Measurements from ENCODE around the gene PITPNM1.

Gene PITPNM1

GRCh38 chr11:67465189-67465510, 40.0 kb downstream of the PITPNM1 start:
- peak overlapping the region; percentile 81 for H3K4me3 ChIP-seq (ENCODE audit: low read length)
- TF ChIP-seq ZNF274 (IDR thresholded peaks at IDR 0.05; ENCODE audit: low read depth, low read length), result no peak

- no peak for TF ChIP-seq ZNF274 (IDR thresholded peaks at IDR 0.05; ENCODE audit: low read depth, low read length)
- peak overlapping the region; percentile 81 for H3K4me3 ChIP-seq (ENCODE audit: low read length)
Observed at GRCh38 chr11:67464411-67465188, 40.6 kb downstream of the PITPNM1 start.

- TF ChIP-seq ZNF274 (IDR thresholded peaks at IDR 0.05; ENCODE audit: low read depth, low read length), result no peak
- H3K4me3 ChIP-seq (ENCODE audit: low read length), result peak overlapping the region; percentile 37; the same call in 1 of the 2 replicates
Observed at GRCh38 chr11:67463680-67464410, 41.3 kb downstream of the PITPNM1 start.

- H3K4me3 ChIP-seq (ENCODE audit: low read length), result no peak overlapping the region
- no peak for TF ChIP-seq ZNF274 (IDR thresholded peaks at IDR 0.05; ENCODE audit: low read depth, low read length)
Observed at GRCh38 chr11:67463186-67463585, 42.0 kb downstream of the PITPNM1 start.

GRCh38 chr11:67458266-67458665, 46.9 kb downstream of the PITPNM1 start:
- H3K4me3 ChIP-seq (ENCODE audit: low read length), result no peak overlapping the region

GRCh38 chr11:67457453-67457852, 47.7 kb downstream of the PITPNM1 start:
- H3K4me3 ChIP-seq (ENCODE audit: low read length), result no peak overlapping the region
- TF ChIP-seq ZNF274 (IDR thresholded peaks at IDR 0.05; ENCODE audit: low read depth, low read length), result no peak

More at GRCh38 chr11:67458266-67458665, 46.9 kb downstream of the PITPNM1 start:
- TF ChIP-seq ZNF274 (IDR thresholded peaks at IDR 0.05; ENCODE audit: low read depth, low read length), result no peak

- TF ChIP-seq ZNF274 (IDR thresholded peaks at IDR 0.05; ENCODE audit: low read depth, low read length), result no peak
- no peak overlapping the region for H3K4me3 ChIP-seq (ENCODE audit: low read length)
Observed at GRCh38 chr11:67456068-67456705, 49.0 kb downstream of the PITPNM1 start.

GRCh38 chr11:67455054-67455453, 50.1 kb downstream of the PITPNM1 start, which contains the start of gene CABP4:
Gene CABP4 (plus strand): TSS chr11:67455354. CDS start chr11:67455424, 70 bp downstream.
- no peak for TF ChIP-seq ZNF274 (IDR thresholded peaks at IDR 0.05; ENCODE audit: low read depth, low read length)
- H3K4me3 ChIP-seq (ENCODE audit: low read length), result no peak within 1 kb of the TSS

- TF ChIP-seq ZNF274 (IDR thresholded peaks at IDR 0.05; ENCODE audit: low read depth, low read length), result no peak
- no peak overlapping the region for H3K4me3 ChIP-seq (ENCODE audit: low read length)
Observed at GRCh38 chr11:67453816-67454732, 51.1 kb downstream of the PITPNM1 start.

GRCh38 chr11:67452141-67452952, 52.8 kb downstream of the PITPNM1 start, which contains the start of gene GPR152:
Gene GPR152 (minus strand): TSS chr11:67452729. CDS start chr11:67452724, 5 bp downstream.
- no peak within 1 kb of the TSS for H3K4me3 ChIP-seq (ENCODE audit: low read length)
- no peak for TF ChIP-seq ZNF274 (IDR thresholded peaks at IDR 0.05; ENCODE audit: low read depth, low read length)

GRCh38 chr11:67451658-67451976, 53.5 kb downstream of the PITPNM1 start:
- TF ChIP-seq ZNF274 (IDR thresholded peaks at IDR 0.05; ENCODE audit: low read depth, low read length), result no peak
- H3K4me3 ChIP-seq (ENCODE audit: low read length), result no peak overlapping the region

GRCh38 chr11:67450796-67451657, 54.1 kb downstream of the PITPNM1 start:
- no peak for TF ChIP-seq ZNF274 (IDR thresholded peaks at IDR 0.05; ENCODE audit: low read depth, low read length)
- no peak overlapping the region for H3K4me3 ChIP-seq (ENCODE audit: low read length)
